NCI-H446 treated with DMSO at 0.1 percent for 48 hours (cell line): ENCODE results near the gene RFLNA.

Experiments used
- DNase-seq: peaks from one replicate; lab custom pipeline; 2025; lab: John Stamatoyannopoulos, UW

Gene RFLNA

GRCh38 chr12:124294780-124295341, at the start of gene RFLNA:
Gene RFLNA, plus strand, starts transcription at chr12:124295093. Its CDS starts 337 bp downstream, at chr12:124295430.
- no peak for DNase-seq

GRCh38 chr12:124247331-124247730, 47.6 kb upstream of the RFLNA start:
- DNase-seq, result no peak

GRCh38 chr12:124248941-124249825, 45.7 kb upstream of the RFLNA start:
- DNase-seq, result no peak

GRCh38 chr12:124251186-124251585, 43.7 kb upstream of the RFLNA start:
- no peak for DNase-seq

- DNase-seq, result no peak
Observed at GRCh38 chr12:124252964-124253363, 41.9 kb upstream of the RFLNA start.

- DNase-seq, result no peak
Observed at GRCh38 chr12:124254126-124254525, 40.8 kb upstream of the RFLNA start.

GRCh38 chr12:124259154-124260066, 35.5 kb upstream of the RFLNA start:
- DNase-seq, result no peak

- no peak for DNase-seq
Observed at GRCh38 chr12:124261885-124262284, 33.0 kb upstream of the RFLNA start.

GRCh38 chr12:124264089-124264795, 30.7 kb upstream of the RFLNA start:
- DNase-seq, result no peak

GRCh38 chr12:124264879-124265278, 30.0 kb upstream of the RFLNA start:
- no peak for DNase-seq

- DNase-seq, result no peak
Observed at GRCh38 chr12:124267205-124267778, 27.6 kb upstream of the RFLNA start.

- DNase-seq, result no peak
Observed at GRCh38 chr12:124270671-124271070, 24.2 kb upstream of the RFLNA start.

GRCh38 chr12:124273630-124274029, 21.3 kb upstream of the RFLNA start:
- DNase-seq, result no peak

- DNase-seq, result no peak
Observed at GRCh38 chr12:124276337-124276736, 18.6 kb upstream of the RFLNA start.

GRCh38 chr12:124277394-124278241, 17.3 kb upstream of the RFLNA start:
- DNase-seq, result no peak

GRCh38 chr12:124278389-124279101, 16.3 kb upstream of the RFLNA start:
- DNase-seq, result no peak

GRCh38 chr12:124279315-124279714, 15.6 kb upstream of the RFLNA start:
- DNase-seq, result no peak

GRCh38 chr12:124279846-124280360, 15.0 kb upstream of the RFLNA start:
- no peak for DNase-seq

GRCh38 chr12:124281309-124281708, 13.6 kb upstream of the RFLNA start:
- DNase-seq, result no peak

GRCh38 chr12:124282287-124282686, 12.6 kb upstream of the RFLNA start:
- no peak for DNase-seq
